ENCODE measurements around the gene WIPF1. TPM values are rescaled to one million over a fixed set of nuclear protein-coding genes. Genes with fewer than 3 reads are reported as not detected.

WIPF1 gene
- total RNA-seq, 1 donor, result 20.5 TPM

DNA sequence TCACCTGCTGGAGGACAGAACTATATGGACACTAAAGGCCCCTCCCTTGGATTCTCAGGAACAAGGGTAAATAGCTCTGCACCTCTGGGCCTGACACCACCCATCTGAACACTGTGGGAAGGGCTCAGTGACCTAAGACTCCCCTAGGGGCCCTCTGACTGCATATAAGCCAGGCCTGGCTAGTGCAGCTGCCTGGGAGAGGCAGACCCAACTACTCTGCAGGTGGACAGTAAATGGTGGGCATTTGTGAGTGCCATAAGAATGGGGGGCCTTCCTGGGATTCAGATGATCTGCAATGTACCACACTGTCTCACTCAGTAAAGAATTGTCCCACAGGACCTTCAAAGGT is 11.2 kb upstream of the WIPF1 start:
- TF ChIP-seq CTCF (IDR thresholded peaks at IDR 0.05; ENCODE audit: insufficient read depth, low read length), result no peak
- DNase-seq (ENCODE audit: low read depth), result no peak
- H3K4me3 ChIP-seq (ENCODE audit: low read depth, low read length), result no peak overlapping the region

DNA sequence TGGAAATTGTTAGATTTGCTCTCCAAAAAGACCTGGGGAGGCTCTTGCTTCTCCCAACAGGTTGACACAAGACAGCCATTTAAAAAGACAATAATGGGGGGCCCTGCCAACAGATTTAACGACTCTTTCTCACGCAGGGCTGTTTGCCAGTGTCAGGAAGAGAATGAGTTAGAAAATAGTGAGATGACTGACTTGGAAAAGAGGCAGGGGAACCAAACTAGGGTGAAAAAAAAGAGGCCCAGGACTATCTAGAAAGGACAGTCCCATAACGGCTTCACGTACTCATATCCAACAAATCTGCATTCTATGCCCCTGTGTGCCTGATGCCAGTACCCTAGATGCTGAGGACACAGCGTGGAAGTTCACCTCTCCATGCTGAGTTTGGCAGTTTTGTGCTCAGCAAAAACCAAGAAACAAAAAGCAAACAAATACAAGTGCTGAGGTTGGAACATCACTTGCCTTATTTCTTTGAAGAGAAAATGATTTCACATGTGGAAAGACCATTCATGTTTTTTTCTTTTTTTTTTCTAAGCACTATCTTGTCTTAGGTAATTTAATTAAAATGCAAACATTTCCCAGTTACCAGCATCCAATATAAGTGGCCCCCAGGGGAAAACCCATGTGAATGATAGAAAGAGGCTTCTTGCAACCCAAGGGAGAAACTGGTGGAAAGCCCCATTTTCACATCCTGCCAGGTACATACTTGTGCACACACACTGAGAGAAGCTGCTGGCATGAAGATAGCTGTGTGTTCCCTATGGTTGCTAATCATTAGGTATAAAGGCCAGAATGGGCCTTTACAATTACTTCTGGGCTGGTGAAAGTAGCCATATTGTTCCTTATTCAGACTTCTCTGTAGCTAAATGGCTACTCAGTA is 10.6 kb upstream of the WIPF1 start:
- no peak for DNase-seq (ENCODE audit: low read depth)
- H3K4me3 ChIP-seq (ENCODE audit: low read depth, low read length), result no peak overlapping the region
- TF ChIP-seq CTCF (IDR thresholded peaks at IDR 0.05; ENCODE audit: insufficient read depth, low read length), result no peak

- no peak overlapping the region for H3K4me3 ChIP-seq (ENCODE audit: low read depth, low read length)
- TF ChIP-seq CTCF (IDR thresholded peaks at IDR 0.05; ENCODE audit: insufficient read depth, low read length), result no peak
- DNase-seq (ENCODE audit: low read depth), result no peak
These were observed 10.0 kb upstream of the WIPF1 start for GRCh38 chr2:174607584-174607983.

GRCh38 chr2:174606336-174606735 is 8.7 kb upstream of the WIPF1 start:
- TF ChIP-seq CTCF (IDR thresholded peaks at IDR 0.05; ENCODE audit: insufficient read depth, low read length), result no peak
- DNase-seq (ENCODE audit: low read depth), result peak; percentile 78
- no peak overlapping the region for H3K4me3 ChIP-seq (ENCODE audit: low read depth, low read length)

- no peak overlapping the region for H3K4me3 ChIP-seq (ENCODE audit: low read depth, low read length)
- peak; percentile 68 for DNase-seq (ENCODE audit: low read depth)
- peak; percentile 88 for TF ChIP-seq CTCF (IDR thresholded peaks at IDR 0.05; ENCODE audit: insufficient read depth, low read length)
These were observed 8.1 kb upstream of the WIPF1 start for GRCh38 chr2:174605687-174606086.

- peak; percentile 64 for TF ChIP-seq CTCF (IDR thresholded peaks at IDR 0.05; ENCODE audit: insufficient read depth, low read length)
- H3K4me3 ChIP-seq (ENCODE audit: low read depth, low read length), result no peak overlapping the region
- peak; percentile 88 for DNase-seq (ENCODE audit: low read depth)
These were observed 5.7 kb upstream of the WIPF1 start for GRCh38 chr2:174603280-174603679.

- no peak for TF ChIP-seq CTCF (IDR thresholded peaks at IDR 0.05; ENCODE audit: insufficient read depth, low read length)
- no peak for DNase-seq (ENCODE audit: low read depth)
- H3K4me3 ChIP-seq (ENCODE audit: low read depth, low read length), result no peak overlapping the region
These were observed 5.1 kb upstream of the WIPF1 start for GRCh38 chr2:174602745-174603144.
